ENCODE data around the gene TESK1.
"Not testable (repeated sequence)": the region's sequence is repeated elsewhere in the genome, so short reads cannot be mapped to it uniquely, and the experiment has no call there.

Gene TESK1

GRCh38 chr9:35628389-35628991, 23.4 kb downstream of the TESK1 start:
- H3K4me3 ChIP-seq (replicated peaks in 1 of 2; ENCODE audit: low read depth in 2 of 2, low read length in 2 of 2) = no peak overlapping the region
- no peak for DNase-seq (ENCODE audit: low read depth in 2 of 2)
- TF ChIP-seq CTCF (IDR thresholded peaks at IDR 0.05; ENCODE audit: low read depth, low read length) = no peak

GRCh38 chr9:35629597-35629996, 24.5 kb downstream of the TESK1 start:
- TF ChIP-seq CTCF (IDR thresholded peaks at IDR 0.05; ENCODE audit: low read depth, low read length) = no peak
- H3K4me3 ChIP-seq (replicated peaks in 1 of 2; ENCODE audit: low read depth in 2 of 2, low read length in 2 of 2) = no peak overlapping the region
- DNase-seq (ENCODE audit: low read depth in 2 of 2) = no peak

GRCh38 chr9:35635730-35636129, 30.7 kb downstream of the TESK1 start:
- TF ChIP-seq CTCF (IDR thresholded peaks at IDR 0.05; ENCODE audit: low read depth, low read length) = no peak
- no peak for DNase-seq (ENCODE audit: low read depth in 2 of 2)
- no peak overlapping the region for H3K4me3 ChIP-seq (replicated peaks in 1 of 2; ENCODE audit: low read depth in 2 of 2, low read length in 2 of 2)

GRCh38 chr9:35636135-35636876, 31.2 kb downstream of the TESK1 start:
- DNase-seq (ENCODE audit: low read depth in 2 of 2) = no peak
- no peak for TF ChIP-seq CTCF (IDR thresholded peaks at IDR 0.05; ENCODE audit: low read depth, low read length)
- H3K4me3 ChIP-seq (replicated peaks in 1 of 2; ENCODE audit: low read depth in 2 of 2, low read length in 2 of 2) = no peak overlapping the region

GRCh38 chr9:35636877-35637246, 31.8 kb downstream of the TESK1 start:
- not testable (repeated sequence) for DNase-seq (ENCODE audit: low read depth in 2 of 2); H3K4me3 ChIP-seq (replicated peaks in 1 of 2; ENCODE audit: low read depth in 2 of 2, low read length in 2 of 2)

GRCh38 chr9:35637427-35637955, 32.4 kb downstream of the TESK1 start:
- not testable (repeated sequence) for H3K4me3 ChIP-seq (replicated peaks in 1 of 2; ENCODE audit: low read depth in 2 of 2, low read length in 2 of 2); DNase-seq (ENCODE audit: low read depth in 2 of 2)

- not testable (repeated sequence) for DNase-seq (ENCODE audit: low read depth in 2 of 2); H3K4me3 ChIP-seq (replicated peaks in 1 of 2; ENCODE audit: low read depth in 2 of 2, low read length in 2 of 2)
Observed at GRCh38 chr9:35638751-35639150, 33.7 kb downstream of the TESK1 start.

GRCh38 chr9:35639225-35639624, 34.2 kb downstream of the TESK1 start:
- not testable (repeated sequence) for DNase-seq (ENCODE audit: low read depth in 2 of 2); H3K4me3 ChIP-seq (replicated peaks in 1 of 2; ENCODE audit: low read depth in 2 of 2, low read length in 2 of 2)

GRCh38 chr9:35639631-35640030, 34.6 kb downstream of the TESK1 start:
- TF ChIP-seq CTCF (IDR thresholded peaks at IDR 0.05; ENCODE audit: low read depth, low read length) = no peak
- no peak overlapping the region for H3K4me3 ChIP-seq (replicated peaks in 1 of 2; ENCODE audit: low read depth in 2 of 2, low read length in 2 of 2)
- DNase-seq (ENCODE audit: low read depth in 2 of 2) = no peak

- DNase-seq (ENCODE audit: low read depth in 2 of 2); H3K4me3 ChIP-seq (replicated peaks in 1 of 2; ENCODE audit: low read depth in 2 of 2, low read length in 2 of 2): not testable (repeated sequence)
Observed at GRCh38 chr9:35640431-35640830, 35.4 kb downstream of the TESK1 start.

GRCh38 chr9:35641478-35641877, 36.4 kb downstream of the TESK1 start:
- not testable (repeated sequence) for H3K4me3 ChIP-seq (replicated peaks in 1 of 2; ENCODE audit: low read depth in 2 of 2, low read length in 2 of 2); DNase-seq (ENCODE audit: low read depth in 2 of 2)

Measured in cardiac fibroblast (primary cell).